HG02870 (cell line): Measurements from ENCODE around the gene WDR83.
"Not testable (repeated sequence)": the region's sequence is repeated elsewhere in the genome, so short reads cannot be mapped to it uniquely, and the experiment has no call there.

Experiments
- ATAC-seq: cut with Tn5 transposase; IDR thresholded peaks from one replicate; pipeline ENCODE4 v1.9.1; 2021; ENCODE audit warnings: mild to moderate bottlenecking, moderate library complexity; ENCODE audit not compliant: unreplicated experiment

Gene WDR83

DNA sequence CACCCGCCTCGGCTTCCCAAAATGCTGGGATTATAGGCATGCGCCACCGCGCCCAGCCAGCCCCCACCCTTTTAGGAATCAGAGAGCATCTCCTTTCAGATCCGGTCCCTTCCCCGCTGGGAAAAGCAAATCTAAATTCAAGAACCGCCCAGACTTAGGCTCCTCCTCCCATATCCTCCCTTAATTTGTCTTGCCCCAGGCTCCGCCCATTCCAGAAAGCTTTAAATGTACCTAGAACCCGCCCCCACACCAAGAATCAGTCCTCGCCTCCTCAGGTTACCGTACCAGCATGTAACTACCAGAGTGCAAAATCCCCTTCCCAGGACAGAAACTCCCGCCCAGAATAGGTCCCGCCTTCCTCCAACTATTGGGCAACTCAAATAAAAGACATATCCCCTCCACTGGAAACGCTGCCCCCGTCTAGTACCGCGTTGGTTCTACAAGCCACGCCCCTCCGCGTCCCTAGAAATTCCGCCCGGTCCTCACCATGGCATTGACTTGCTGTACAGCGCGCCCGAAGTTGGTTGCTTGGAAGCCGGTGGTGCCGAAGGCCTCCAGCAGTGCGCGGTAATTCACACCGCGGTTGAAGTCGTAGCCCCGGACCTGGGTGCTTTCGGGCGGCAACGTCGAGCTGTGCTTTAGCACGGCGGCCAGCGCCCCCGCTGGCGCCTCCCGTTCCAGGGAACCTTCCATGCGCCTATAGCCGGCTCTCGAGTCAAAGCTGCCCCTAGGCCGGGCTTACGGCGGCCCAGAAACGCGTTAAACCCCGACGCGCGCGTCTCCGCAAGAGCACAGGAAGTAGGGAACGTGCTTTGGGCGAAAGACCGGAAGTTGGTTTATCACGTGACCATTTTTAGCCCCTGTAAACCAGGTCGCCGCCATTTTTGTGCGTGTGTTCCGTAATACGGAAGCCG lies 14.7 kb downstream of the WDR83 start, which contains the start of gene DHPS:
Gene DHPS, minus strand, starts transcription at position 807 of the 914 bp plus-strand sequence. Its CDS starts 114 bp downstream, at position 693.
- ATAC-seq, result peak; percentile 71

DNA sequence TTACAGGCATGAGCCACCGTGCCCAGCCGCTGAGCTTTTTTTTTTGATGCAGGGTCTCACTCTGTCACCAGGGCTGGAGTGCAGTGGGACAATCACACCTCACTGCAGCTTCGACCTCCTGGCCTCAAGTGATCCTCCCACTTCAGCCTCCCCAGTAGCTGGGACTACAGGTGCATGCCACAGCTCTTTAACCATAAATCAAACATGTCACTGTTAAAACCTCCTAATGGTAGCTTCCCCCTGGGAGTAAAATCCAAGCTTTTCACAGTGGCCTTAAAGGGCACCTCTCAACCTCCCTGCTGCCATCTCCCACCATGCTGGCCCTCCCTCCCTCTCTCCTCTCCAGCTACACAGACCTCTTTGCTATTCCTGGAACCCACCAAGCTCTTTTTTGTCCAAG lies 19.2 kb downstream of the WDR83 start:
- ATAC-seq, result no peak

DNA sequence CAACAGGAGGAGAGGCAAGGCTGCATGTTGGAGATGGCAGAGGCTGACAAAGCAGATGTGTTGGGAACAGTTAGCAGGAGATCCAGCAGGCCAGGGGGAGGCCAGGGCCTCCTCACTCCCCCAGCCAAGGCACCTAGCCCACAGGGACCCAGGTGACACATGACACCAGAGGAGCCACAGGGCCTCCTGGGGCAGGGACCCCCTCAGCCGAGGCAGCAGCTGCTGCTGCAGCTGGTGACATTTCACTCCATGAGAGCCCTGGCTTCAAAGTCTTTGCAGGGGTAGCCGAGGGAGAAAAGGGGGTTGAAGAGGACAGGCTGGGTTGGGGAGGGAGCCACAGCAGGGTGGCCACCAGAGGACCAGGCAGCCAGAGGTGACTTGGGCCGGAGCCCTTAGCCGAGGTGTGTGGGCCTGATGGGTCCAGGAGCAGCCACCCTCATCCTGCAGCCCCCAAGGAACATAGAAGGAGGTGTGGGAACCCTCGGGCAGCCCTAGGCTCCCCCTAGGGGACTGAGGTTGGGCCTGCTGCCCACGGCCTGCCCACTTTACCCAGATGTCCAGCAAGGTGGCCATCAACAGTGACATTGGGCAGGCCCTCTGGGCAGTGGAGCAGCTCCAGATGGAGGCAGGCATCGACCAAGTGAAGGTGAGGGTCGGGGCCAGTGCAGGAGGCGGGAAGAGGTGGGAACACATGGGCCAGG lies 21.0 kb downstream of the WDR83 start, which contains the start of gene GNG14:
Gene GNG14, plus strand, starts transcription at position 503 of the 701 bp plus-strand sequence. Its CDS starts 51 bp downstream, at position 554.
- no peak for ATAC-seq

DNA sequence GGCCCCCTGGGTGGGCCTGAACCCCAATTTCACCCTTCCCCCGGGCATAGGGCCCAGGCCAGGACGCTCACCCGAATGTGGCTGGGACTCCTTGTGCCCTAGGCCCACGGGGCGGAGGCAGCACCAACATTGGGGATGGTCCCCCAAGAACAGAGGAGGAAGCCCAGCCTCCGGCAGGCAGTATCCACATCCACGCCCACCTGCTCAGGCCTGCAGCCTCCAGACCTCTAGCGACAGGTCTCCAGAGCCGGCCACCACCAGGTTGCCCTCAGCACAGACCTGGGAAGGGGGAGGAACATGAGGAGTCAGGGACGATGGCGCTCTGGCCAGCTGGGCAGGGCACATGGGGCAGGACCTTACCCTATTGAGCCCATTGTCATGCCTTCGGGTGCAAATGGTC lies 22.4 kb downstream of the WDR83 start:
- ATAC-seq, result no peak

DNA sequence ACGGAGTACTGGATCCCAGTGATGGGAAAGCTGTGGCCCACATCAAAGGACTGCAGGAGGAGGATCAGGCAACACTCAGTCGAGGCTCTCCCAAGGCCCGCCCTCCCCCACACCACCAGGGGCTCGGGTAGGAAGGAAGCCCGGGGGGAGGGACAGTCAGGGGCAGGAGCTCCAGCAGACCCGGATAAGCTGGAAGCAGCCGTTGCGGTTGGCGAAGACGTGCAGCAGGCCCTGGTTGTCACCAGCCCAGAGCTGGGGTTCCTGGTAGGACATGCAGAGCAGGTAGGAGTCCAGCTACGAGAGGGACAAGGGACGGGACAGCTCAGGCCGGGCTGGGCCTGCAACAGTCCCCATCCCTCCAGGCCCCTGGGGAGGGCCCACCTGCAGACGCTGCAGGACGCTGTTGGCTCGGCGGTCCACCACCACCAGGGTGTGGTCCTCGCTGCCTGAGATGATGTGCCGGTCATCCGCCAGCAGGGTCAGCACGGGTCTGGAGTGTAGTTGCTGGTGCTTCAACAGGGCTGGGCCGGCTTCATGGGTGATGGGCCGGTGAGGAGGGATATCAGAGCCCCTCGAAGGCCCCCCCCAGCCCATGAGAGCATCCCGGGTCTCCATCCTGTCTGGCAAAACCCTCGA lies 23.1 kb downstream of the WDR83 start:
- ATAC-seq, result no peak

DNA sequence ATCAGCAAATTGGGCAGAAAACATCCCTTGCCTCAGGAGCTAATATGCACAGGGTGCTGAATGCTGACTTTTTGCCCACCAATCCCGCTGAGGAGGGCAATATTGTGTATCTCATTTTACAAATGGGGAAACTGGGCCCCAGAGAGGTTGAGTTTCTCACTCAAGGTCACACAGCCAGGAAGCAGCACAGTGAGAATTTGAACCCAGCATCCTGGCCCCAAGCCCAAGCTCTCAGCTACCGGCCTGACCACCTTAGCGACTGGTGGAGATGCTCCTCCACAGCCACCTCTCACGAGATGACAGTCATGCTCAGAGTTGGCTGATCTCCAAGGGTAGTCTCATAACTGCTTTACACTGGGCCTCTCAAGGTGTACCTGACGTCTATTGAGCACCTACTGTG lies 26.4 kb downstream of the WDR83 start:
- no peak for ATAC-seq

DNA sequence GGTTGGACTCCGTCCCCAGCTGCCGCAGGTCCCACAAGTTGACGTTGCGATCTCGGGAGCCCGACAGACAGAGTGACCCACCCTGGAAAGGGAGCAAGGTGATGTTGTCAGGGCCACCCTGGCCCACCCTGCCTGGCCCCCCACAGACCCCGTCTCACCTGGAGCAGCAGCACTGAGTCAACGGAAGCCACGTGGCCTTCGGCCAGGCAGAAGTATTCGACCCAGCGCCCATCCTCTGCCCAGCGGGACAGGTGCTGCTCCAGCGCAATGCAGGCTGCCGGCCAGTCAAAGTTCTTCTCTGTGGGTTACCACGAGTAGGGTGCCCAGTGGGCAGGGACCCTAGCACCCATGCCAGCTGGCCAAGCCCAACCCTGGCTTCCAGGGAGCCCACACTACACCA lies 28.0 kb downstream of the WDR83 start:
- no peak for ATAC-seq

DNA sequence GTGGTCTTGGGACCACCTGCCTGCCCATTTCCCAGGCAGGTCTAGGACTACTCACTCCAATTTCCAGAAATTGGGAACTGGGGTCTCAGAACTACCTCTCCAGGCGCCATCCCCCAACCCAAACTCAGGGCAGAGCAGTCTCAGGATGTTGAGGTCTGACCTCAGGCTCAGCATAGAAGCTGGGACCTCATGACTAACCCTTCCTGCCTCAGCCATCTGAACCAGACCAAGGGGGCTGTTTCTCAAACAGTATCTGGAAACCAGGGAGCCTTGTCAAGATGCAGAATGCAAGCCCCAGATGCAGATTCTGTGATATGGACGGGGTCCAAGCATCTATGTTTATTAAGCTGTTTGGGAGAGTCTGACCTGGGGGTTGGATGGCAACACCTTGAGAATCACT lies 28.5 kb downstream of the WDR83 start:
- ATAC-seq, result no peak

DNA sequence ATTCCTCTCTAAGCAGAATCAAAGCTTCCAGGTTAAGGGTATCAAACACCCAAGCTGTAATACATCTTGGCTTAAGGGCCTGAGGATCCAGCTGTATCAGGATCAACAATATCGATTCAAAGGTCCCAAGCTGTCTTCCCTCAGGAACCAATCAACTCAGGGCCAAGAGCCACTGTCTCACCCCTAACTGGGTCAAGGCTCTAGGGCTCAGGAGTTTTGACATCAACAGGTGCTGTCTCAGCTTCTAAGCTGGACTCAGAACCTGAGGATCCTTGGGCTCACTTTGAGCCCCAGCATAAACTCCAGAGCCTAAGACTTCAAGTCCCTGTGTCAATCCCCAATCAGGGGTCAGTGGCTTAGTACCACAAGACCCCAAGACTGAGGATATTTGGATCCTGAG lies 28.9 kb downstream of the WDR83 start:
- no peak for ATAC-seq

DNA sequence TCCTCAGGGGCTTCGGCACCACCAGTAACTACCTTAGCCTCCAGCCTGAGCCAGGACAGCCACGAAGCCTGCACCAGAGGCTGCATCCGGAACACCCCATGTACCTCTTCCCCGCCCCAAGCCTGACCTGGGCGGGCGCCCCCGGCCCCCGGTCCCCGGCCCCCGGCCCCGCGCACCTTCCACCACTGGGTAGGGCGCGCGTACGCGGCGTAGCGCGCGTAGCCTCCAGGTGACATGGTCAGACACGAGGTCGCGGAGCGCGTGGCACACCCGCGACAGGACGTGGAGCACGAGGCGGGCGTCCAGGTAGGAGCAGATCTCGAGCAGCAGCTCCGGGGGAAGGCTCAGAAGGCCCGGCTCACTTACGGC lies 29.4 kb downstream of the WDR83 start:
- ATAC-seq, result no peak

DNA sequence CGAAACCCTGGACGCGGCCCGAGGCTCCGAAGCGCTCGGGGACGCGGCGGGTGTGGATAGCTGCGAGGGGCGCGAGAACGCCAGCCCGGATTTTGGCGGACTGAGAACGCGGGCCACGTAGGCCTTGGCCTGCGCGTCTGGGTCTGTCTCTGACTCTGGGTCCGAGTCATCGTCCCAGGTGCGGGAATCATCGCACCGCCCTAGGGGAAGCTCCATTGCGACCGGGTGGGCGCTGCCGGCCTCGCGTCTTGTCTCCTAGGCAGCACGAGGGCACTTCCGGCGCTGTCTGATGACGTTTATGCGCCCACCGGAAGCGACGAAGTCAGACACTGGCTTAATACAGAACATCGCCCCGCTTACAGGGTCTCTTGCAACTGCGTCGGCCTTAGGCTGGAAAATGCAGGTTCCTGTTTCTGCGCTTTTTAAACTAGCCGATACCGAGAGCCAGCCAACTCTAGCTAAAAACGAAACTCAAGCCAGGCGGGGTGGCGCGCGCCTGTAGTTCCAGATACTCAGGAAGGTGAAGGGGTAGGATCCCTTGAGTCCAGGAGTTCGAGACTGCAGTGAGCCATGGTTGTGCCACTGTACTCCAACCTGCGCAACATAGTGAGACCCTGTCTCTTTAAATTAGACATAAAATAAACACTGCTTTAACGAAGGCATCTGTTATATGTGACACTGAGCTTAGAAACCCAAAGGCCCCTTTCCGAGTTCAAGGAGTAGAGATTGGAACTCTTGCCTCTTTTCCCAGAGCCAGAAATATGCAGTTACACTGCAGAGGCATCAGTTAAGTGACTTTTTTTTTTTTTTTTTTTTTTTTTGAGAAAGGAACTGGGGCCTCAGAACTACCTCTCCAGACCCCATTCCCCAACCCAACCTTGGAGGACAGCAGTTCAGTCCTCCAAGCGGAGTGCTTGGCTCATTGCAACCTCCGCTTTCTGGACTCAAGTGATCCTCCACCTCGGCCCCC lies 30.0 kb downstream of the WDR83 start, which contains the start of gene FBXW9:
Gene FBXW9, minus strand, starts transcription at position 266 of the 970 bp plus-strand sequence. Its CDS starts 50 bp downstream, at position 216.
- ATAC-seq, result peak; percentile 80

DNA sequence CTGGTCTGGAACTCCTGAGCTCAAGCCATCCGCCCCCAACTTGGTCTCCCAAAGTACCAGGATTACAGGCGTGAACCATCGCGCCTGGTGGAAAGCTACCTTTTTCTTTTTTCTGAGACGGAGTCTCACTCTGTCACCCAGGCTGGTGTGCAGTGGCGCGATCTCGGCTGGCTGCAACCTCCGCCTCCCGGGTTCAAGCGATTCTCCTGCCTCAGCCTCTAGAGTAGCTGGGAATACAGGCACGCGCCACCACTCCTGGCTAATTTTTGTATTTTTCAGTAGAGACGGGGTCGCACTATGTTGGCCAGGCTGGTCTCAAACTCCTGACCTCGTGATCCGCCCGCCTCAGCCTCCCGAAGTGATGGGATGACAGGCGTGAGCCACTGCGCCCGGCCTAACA lies 30.8 kb downstream of the WDR83 start:
- ATAC-seq, result not testable (repeated sequence)

DNA sequence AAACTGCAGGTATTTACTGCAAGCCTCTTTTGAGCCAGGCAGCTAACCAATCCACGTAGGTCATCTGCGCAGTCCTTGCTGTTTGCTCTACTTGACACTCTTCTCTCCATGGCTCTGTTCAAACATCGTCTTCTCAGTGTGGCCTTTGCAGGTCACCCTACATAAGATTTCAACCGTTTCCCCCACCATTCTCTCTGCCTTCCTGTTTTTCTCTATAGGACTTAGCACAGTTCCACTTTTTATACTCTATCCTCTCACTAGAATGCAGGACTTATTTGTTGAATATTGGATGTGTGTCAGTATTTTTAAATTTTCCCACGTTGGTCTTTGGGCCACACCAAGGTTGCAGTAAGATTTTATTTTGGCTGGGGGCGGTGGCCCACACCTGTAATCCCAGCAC lies 31.5 kb downstream of the WDR83 start:
- no peak for ATAC-seq

DNA sequence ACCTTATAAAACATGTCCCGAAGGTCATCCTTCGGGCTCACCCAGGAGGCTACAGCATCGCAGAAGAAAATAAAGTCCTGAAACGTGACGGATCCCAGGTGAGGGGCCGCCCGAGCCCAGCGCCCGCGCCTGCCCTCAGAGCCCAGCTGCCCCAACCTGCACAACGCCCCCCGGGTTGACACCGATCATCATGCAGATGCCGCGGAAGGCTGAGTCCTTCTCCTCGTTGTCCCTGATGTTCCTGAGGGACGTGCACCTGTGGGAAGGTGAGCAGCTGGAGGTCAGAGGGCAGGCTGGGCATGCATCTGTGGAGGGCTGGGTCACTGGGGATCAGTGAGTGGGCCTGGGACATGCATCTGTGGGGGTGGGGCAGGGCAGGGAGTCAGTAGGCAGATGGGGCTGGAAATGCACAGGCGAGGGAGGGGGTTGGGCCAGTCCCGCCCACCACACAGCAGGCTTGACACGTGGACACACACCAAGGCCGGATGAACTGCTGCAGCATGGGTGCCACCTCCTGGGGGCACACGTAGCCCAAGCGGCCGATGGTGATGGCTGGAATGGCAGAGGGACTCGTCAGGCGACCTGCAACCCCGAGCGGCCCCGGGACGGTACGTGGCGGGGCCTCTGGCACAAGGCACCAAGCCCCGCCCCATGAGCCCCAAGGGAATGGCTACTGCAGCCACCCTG lies 35.1 kb downstream of the WDR83 start:
- ATAC-seq, result no peak

DNA sequence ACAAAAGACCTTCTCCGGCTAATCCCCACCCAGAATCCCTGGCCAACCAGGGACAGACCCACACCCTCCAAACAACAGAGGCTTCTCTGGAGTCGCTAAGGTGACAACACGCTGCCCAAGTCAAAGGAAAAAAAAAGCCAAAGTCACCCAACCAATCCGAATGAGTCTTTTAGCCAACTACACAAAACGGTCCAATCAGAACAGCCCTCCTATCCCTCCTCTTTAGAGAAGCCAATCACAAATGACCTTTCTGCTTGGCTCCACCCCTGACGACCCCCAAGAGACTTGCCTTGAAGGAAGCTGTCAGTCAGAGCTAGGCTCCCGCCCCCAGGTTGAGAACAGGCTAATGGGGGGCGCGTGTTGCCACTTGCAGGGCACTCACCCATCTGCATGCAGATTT lies 36.4 kb downstream of the WDR83 start:
- ATAC-seq, result no peak

DNA sequence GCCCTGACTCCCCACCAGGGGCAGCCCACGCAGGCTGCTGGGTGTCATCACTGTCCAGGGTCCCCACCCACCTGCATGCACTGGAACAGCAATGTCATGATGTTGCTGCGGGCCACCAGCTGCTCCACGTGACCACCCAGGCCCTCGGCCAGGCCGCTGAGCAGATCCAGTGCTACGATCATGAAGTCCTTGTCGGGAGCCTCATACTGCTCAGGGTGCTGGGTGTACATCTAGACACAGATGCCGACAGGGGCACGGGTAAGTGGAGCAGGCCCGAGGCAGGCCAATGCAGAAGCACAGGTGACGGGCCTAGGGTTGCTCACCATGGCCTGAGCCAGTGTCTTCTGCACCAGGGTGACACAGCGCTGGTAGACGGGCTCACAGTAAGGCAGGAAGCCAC lies 38.6 kb downstream of the WDR83 start:
- ATAC-seq, result no peak

DNA sequence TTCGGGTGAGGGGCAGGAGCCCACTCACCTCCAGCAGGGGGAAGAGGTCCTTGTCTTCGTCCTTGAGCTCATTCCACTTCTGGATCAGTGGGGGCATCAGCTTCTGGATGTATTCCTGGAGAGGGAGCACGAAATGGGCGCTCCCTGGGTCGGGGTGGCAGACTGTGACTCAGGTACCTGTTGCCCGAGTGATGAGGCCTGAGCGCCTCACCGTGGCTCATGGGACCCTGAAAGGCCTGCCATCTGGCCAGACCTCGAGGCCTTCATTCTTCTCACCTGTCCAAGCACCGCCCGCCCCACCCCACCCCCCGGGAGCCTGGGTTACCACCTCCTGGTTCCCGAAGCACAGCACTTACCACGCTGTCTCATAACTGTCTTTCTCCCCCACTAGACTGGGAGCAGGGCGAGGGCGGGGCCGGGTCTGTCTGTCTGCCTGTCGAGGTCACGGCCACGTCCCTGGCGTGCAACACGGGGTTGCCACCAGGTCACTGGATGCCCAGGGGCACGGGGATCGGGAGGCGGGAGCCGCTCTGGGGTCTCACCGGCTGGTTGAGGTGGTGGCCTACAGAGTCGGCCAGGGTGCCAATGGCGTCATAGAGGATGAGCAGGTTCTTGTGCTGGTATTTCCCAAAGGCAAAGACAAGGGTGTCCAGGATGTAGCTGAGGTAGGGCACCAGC lies 39.2 kb downstream of the WDR83 start:
- no peak for ATAC-seq

DNA sequence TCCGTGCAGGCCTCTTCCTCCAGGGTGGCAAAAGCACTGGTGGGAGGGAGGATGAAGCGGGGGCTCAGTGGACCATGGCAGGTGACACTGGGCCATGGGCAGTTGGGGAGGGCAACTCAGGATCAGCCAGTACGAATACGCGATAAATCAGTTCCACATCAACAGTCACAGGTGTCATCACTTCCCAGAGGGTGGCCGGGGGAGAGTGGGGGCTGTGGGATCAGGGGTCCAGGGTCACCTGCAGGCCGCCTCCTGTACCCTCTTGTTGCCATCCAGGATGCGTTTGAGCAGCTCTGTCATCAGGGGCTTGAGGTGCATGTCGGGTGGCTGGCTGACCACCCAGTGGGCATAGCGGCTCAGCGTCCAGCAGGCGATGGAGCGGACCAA lies 39.7 kb downstream of the WDR83 start:
- ATAC-seq, result no peak

DNA sequence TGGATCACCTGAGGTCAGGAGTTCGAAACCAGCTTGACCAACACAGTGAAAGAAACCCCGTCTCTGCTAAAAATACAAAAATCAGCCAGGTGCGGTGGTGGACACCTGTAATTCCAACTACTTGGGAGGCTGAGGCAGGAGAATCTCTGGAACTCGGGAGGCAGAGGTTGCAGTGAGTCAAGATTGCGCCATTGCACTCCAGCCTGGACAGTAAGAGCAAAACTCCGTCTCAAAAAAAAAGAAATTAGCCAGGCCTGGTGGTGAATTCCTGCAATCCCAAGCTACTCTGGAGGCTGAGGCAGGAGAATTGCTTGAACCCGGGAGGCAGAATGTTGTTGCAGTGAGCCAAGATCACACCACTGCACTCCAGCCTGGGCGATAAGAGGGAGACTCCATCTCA lies 42.0 kb downstream of the WDR83 start:
- ATAC-seq, result no peak
